ENCODE data around the gene RASAL2.
"Not testable (repeated sequence)": the region's sequence is repeated elsewhere in the genome, so short reads cannot be mapped to it uniquely, and the experiment has no call there.

The RASAL2 gene

DNA sequence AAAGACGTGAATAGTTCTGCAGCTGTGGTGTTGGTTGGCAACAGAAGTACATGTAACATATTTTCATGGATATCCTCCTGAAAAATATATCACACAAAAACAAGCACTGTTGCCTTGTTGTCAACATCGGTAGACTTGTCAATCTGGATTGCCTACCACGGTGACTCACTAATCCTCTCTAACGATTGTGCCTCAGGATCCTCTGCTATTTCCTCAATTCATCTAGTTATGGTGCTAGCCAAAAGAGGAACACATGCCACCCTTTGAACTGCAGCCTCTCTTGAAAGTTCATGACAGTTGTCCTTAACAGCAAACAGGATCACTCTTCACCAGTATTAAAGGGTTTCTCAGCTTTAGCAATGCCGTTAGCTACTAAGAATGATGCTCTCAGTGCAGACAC, 25.7 kb downstream of the RASAL2 start:
- no peak for DNase-seq (ENCODE audit: low read depth, low spot score)

DNA sequence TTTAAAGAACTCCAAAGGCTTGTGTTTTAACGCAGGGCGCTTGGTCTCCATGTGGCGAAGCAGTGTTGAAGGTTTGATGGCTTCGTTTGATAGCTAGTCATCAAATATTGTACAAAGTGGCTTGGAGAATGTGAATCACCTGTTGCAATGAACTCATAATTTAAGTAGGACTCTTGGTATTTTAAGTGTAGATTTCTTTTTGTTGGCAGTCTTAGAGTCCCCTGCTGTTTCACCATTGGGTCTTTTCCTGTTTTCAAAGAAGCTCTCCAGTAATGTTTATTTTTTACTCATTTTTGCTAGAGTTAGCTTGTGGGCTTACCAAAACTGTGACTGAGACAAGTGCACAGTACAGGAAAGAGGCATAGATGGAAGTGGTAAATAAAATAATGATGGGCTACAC, 26.2 kb downstream of the RASAL2 start:
- no peak for DNase-seq (ENCODE audit: low read depth, low spot score)

DNA sequence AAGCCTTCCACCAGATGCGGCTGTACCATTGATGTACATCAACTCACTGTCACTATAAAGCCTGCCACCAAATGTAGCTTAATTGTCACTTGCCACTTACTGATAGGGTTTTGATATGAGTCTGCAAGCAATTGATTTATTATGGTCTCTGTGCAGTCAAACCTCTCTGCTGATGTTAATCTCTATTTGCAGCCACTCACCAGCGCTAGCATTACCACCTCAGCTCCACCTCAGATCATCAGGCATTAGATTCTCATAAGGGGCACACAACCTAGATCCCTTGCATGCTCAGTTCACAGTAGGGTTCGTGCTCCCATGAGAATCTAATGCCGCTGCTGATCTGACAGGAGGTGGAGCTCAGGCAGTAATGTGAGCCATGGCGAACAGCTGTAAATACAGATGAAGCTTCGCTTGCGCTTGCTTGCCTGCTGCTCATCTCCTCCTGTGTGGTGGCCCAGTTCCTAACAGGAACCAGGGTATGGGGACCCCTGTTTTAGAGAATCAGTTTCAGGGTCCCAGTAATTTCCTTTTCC, 26.7 kb downstream of the RASAL2 start:
- not testable (repeated sequence) for DNase-seq (ENCODE audit: low read depth, low spot score)

DNA sequence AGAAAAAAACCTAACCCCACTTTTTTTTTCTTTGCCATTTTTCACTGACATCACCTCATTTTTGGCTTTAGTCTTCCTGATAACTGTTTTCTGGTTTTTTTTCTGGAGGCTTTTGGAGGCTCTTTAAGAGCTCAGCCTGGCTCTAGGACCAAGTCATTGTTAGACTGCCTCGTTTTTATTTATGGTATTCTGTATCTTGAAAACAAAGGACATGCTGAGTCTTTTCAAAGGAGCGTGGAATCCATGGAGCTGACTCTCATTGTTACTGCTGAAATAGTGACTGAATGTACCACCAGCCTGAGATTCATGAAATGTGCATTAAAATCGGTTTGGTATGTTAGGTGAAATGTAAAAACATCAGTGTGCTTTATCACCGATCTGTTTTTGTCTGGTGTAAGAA, 28.0 kb downstream of the RASAL2 start:
- DNase-seq (ENCODE audit: low read depth, low spot score): no peak

DNA sequence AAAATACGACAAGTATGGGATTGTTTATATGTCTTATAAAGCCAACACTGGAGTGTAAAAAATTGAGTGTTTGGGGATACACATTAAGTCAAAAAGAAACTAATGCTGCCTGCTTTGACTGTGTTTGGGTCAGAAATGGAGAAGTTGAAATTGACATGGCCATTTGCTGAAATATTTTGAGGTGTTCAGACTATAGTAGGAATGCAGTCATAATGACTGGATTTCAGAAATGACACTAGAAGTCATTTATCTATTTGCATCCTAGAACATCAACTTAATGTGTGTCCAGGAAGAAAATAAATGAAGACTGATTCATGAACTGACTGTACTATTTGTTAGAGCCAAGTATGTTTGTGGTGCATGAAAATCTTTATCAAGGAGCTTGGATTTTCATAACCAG, 28.4 kb downstream of the RASAL2 start:
- no peak for DNase-seq (ENCODE audit: low read depth, low spot score)

DNA sequence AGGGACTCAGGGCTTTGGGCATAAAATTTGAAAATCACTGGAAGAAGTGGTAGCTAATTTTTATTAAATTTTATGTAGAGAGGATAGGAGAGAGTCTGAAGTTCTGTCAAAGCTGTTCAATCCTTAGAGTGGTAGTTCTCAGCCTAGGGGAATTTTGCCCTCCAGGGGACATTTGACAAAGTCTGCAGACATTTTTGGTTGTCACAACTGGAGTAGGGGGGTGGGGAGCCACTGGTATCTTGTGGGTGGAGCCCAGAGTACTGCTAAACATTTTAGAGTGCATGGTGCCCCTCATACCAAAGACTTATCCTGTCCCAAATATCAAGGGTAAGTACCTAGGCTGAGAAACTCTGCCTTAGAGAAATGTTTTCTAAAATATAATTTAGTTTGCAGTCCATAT, 30.2 kb downstream of the RASAL2 start:
- DNase-seq (ENCODE audit: low read depth, low spot score): no peak

DNA sequence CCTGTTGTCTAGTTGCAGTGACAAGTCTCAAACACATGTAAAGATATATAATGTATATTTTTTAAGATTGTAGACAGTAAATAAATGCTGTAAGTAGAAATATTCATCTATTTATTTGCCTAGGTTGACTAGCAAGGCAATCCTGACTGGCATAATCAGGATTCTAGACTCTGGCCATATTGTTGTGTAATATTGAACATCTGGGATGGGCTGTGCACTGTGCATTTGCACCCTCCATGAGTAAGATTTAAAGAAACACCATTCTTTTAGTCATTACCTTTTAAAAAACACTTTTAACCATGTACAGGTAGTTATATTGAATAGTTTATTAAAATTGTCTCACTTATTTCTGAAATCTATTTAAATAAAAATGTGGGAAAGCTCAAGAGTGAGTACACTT, 32.4 kb downstream of the RASAL2 start:
- DNase-seq (ENCODE audit: low read depth, low spot score): no peak

DNA sequence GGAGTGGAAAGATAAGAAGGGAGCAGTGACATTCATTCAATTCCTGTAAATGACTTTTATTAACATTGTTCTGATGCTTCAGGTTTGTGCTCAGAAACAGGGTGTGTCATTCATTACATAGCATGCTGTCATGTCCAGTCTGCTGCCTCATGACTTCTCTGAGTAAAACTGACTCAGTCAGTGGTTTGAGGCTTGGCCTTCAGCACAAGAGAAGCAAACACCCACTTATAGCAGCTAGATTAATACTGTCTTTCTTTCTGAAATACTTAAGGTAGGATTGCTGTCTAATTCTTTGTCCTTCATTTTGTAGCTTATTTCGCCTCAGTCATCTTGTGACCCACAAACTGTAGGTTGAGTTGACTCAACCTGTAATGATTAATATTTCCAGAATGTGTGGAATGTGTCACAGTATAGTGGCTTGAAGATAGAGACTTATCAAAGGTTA, 32.9 kb downstream of the RASAL2 start:
- no peak for DNase-seq (ENCODE audit: low read depth, low spot score)

DNA sequence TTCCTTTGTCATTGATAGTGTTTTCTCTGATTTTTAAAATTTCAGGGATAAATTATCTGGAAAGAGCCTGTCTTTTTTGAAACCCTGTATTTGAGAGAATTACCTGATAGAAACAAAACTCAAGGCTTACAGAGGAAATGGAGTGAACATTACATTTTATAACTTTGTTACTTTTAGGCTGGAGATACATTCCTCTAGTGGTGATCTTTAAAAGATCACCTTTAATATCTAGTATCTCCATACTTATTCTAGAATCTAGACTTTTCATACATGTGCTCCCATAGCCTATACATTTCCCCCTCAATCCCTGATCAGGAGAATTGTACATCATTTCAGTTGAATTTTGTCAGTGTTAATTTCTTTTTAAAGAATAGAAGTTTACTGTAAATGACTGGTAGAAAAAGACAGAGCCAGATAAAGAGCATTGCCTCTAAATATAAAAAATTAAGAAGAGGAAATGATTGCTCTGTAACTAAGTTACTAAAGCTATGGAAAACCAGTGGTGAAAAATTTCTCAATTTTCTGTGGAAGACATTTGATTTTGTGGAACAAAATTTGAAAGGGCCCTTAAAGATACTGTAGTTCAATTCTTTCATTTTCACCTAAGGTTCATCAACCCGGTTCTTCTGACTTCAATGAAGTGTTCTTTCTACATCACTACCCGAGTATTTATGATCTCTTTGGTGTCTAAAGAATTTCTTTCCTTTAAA, 33.7 kb downstream of the RASAL2 start:
- DNase-seq (ENCODE audit: low read depth, low spot score): no peak

DNA sequence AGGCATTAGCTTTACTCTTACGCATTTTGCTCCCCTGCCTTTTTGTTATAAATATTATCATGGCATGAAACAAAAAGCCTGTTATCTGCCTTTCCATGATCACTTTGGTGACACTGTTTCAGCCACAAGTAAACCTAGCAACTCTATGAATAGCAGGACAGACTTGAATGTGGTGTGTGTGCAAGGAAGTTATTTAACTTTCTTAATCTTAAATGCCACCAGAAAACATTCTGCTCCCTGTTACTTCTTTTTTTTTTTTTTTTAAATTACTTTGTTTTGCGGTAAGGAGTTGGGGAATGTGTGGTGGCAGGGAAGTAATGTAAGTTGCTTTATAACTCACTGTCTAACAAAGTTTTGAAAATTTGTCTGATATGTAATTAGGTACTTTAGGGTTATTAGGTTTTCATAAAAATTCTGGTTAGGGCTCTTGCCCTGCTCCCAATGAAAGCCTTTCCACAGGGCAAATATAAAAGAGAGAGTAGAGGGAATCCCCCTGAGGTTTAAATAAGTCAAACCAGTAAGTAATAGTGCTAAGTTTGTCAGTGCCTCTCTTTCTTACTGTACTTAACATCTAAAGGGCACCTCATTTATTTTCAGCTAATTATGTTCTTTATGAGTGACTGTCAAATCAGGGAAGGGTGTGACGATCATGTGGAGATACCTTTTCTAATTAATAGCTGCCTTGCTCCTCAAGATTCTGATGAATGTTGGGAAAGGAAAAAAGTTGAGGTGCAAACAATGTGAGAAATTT, 39.5 kb downstream of the RASAL2 start:
- DNase-seq (ENCODE audit: low read depth, low spot score): no peak

DNA sequence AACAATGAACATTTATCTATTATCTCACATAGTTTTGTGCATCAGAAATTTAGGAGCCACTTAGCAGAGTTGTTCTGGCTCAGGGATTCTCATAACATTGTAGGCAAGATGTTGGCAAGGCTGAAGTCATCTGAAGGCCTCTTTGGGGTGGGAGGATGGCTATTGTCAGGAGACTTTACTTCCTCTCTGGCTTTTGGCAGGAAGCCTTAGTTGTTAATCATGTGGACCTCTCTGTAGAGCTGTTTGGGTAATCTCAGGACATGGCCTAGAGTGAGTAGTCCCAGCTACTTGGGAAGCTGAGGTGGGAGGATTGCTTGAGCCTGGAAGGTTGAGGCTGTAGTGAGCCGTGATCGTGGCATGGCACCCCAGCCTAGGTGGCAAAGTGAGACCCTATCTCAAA, 40.2 kb downstream of the RASAL2 start:
- DNase-seq (ENCODE audit: low read depth, low spot score): no peak

DNA sequence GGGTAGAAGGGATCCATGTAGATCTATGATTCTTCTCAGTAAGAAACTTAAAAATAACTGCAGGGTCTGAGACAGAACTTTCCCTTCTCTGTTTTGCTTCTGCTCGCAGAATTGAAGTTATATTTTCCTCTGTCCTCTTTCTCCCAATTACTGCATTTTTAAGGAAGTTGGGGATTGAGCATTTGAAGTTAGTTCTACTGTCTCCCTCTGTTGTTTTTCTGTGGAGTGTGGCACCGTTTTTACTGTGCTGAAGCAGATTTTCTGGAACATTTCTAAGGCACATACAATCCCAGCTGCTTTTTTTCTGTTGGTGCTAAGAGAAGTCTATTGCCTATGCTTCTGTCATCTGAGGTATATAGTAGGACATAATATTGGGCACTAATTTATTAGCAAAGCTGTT, 43.3 kb downstream of the RASAL2 start:
- no peak for DNase-seq (ENCODE audit: low read depth, low spot score)

DNA sequence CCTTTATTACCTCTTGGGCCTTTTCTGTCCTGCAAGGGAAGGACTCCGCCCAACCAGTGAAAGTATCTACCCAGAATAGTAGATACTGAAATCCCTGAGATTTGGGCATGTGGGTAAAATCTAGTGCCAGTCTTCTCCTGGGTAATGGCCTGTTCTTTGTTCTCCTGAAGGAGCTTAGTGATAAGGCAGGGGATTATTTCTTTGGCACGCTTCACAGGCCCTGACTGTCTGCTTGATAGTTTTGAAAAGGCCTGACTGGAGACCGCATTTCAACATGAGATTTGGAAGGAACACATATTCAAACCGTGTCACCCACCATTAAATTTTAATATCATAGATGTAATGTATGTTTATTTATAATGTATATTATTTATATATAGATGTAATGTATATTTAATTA, 48.9 kb downstream of the RASAL2 start:
- no peak for DNase-seq (ENCODE audit: low read depth, low spot score)

DNA sequence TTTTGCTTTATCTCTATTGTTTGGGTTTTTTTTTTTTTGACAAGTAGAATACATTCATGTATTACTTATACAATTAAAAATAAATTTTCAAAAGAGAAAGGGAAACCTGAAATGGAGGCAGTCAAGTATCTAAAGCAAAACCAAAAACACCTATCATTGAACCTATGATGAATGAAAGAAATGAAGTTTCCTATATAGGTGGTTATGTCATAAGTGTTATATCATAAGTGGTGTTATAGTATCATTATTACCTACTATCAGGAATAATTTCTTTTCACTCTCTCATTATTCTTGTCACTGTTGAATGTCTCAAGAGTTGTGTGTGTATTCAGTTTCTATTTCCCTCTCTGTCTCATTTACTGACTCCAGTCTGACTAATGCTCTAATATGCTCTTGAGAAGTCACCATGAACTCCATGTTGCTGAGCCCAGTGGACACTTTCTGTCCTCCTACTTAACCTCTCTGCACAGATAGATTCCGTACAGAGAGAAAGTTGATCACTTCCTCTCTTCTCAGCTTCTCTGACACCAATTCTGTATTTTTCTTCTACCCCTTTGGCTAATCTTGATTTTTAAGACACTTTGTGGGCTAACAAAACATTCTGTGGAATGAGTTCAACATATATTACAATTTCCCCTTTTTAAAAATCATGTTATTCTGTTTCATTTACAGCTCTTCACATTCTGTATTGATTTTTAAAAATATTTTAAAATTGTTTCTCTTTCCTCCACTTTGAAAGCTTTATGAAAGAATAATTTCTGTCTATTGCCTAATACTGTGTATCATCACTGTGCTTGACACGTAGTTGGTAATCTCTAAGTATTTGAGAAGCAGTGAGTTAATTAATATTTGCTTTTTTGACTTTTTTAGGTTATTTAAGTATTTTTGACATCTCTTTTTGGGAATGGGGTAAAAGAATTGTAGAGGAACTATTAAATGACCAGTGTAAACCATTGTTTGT, 50.1 kb downstream of the RASAL2 start:
- DNase-seq (ENCODE audit: low read depth, low spot score): no peak

DNA sequence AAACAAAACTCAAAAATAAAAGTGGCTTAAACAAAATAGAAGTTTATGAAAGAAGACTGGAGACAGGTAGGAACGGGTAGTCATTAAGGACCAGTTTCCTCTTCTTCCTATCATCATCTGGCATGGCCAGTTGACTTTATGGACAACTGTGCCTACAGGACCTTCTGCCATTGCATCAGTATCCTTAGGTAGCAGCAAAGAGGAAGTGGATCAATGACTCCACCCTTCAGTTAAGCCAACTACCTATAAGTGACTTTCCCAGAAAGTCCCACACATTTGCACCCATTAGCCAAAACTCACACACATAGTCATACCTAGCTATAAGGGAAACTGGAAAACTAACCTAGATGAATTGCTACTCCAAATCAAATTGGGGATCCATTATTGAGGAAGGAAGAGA, 51.7 kb downstream of the RASAL2 start:
- no peak for DNase-seq (ENCODE audit: low read depth, low spot score)

DNA sequence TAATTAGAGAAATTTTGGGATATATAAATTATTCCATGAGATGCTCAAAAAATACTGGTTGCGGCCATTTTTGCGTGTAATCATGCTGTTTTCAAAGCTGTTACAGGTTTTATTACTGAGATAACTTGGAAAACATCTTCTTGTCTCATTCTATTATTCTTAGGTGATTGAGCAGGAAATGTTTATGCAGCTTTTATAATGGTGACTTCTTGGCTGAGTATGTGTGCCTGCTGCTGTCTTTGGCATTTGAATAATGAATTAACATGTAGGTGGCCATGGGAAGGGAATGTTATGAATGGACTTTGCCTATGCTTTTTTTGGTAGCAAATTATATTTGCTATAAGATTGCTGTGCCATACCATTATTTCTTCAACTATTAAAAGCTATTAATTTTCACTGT, 52.5 kb downstream of the RASAL2 start:
- no peak for DNase-seq (ENCODE audit: low read depth, low spot score)

DNA sequence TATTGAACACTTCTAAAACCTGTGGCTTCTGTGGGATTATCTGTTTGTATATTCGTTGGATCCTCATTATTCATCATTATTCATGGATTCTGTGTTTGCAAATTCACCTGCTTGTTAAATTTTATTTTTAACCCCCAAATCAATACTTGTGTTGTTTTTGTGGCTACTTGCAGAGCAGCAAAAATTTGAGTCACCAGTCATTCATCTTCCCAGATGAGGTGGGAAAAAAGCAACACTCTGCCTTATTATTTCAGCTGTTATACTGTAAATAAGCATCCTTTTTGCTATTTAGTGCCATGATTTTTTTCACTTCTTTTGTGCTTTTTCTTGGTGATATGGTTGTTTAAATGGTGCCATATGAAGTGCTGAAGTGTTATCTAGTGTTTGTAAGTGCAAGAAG, 56.7 kb downstream of the RASAL2 start:
- DNase-seq (ENCODE audit: low read depth, low spot score): no peak

DNA sequence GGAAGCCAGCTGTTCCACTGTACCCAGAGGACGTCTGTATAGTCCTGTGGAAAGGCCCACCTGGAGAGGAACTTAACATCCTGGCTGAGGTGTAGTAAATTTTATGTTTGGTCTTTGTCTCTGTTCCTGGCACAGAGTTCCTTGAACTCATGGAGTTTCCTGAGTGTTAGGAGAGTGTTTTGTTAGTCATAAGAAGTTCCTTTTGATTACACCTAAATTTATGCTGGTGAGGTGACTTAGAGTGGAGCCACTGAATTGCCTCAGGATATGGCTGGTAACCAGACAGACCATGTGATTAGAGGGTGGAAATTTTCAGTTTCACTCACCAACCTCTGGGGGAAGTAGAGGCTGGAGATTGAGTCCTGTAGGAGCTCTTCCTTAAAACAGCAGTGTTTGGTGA, 57.9 kb downstream of the RASAL2 start:
- DNase-seq (ENCODE audit: low read depth, low spot score): no peak

DNA sequence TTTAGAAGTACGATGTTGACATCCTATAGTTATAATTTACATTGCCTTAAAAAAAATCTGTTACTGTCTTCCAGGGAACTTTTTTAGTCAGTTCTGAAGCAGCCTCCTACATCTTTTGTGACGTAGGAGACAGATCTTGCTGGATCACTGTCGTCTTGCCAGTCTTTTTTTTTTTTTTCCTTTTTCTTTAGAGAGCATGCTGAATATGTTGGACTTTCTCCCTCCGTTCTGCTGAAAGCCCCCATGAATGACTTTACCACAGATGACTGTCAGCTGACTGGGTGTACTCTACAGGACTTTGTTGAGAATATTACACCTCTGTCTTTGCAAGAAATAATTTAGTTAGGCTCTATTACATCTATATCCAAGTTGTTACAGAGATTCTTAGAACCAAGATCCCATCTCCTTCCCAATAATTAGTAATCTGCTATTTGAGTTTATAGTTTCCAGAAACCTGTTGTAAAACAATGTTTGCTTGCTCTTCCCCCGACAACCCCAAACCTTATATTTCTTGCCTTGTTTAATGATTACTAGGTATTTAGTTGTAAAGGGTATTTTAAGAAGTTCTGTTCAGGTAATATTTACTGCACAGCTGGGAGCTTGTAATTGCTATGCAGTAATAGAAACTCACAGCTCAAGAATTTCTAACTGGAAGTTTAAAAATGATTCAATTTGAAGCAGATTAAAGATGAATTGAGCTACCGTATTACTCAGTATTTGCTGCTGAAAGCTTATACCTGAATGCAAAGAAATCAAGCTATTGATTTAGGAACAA, 61.8 kb downstream of the RASAL2 start:
- no peak for DNase-seq (ENCODE audit: low read depth, low spot score)

DNA sequence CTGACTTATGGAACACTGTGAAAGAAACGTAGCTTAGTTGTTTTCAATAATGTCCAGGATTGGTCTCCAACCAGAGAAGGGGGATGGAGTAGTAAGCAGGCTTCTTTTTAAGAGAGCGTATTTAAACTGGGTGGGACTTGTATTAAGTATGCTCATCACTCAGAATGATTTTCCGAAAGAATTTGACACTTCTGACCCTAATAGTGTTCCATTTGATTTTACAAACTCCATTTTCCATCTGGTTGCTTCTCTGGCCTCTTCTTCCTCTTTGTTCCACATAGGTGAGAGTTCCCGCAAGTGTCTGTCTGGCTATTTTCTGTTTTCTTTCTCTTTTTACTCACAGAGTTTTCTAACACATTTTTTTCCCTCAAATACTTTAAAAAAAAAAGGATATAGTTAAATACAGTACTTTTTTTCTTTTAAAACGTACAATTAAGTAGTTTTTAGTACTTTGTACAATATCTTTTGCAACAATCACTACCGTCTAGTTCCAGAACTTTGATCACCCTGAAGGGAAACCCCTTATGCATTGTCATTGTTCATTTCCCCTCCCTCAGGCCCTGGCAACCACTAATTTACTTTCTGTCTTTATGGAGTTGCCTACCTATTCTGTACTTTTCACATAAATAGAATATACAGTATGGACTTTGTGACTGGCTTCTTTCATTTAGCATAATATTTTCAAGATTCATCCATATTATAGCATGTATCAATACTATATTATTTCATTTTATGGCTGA, 67.0 kb downstream of the RASAL2 start:
- DNase-seq (ENCODE audit: low read depth, low spot score): no peak

DNA sequence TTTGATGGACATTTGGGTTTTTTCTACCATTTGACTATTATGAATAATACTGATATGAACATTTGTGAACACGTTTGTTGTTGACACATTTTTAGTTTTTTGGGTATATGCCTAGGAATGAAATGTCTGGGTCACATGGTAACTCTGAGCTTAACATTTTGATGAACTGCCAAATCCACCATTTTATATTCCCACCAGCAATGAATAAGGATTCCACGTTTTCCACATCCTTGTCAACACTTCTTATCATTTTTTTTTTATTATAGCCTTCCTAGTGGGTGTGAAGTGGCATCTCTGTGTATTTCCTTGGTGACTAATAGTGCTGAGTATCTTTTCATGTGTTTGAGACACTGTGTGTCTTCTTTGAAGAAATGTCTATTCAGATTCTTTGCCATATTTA, 67.6 kb downstream of the RASAL2 start:
- no peak for DNase-seq (ENCODE audit: low read depth, low spot score)
